Brain microvascular endothelial cell (primary cell): Measurements from ENCODE around the gene TMEM273.

Source experiments
- DNase-seq: peaks from one replicate; pipeline ENCODE4 v3.0.0-alpha.2; 2020
- H3K27ac ChIP-seq: fragments of 250-450 bp; sonication (Bioruptor Pico); 2 replicates; pipeline ENCODE4 v1.5.1; 2020; ENCODE audit warnings: mild to moderate bottlenecking, moderate library complexity
- H3K27me3 ChIP-seq: fragments of 250-450 bp; sonication (Bioruptor Pico); replicated peaks from 2 replicates; pipeline ENCODE4 v1.5.1; 2020; ENCODE audit warnings: mild to moderate bottlenecking
- H3K36me3 ChIP-seq: fragments of 250-450 bp; sonication (Bioruptor Pico); replicated peaks from 2 replicates; pipeline ENCODE4 v1.5.1; 2020; ENCODE audit warnings: mild to moderate bottlenecking
- H3K4me3 ChIP-seq: 2 replicates; pipeline ENCODE4 v1.5.1; 2011; ENCODE audit warnings: low read depth, mild to moderate bottlenecking, control low read depth, low read length, moderate library complexity
- in situ Hi-C: cut with HindIII; loops from 2 replicates; pipeline ENCODE4 v1.10.0; 2017; ENCODE audit warnings: low sequenced_read_pairs, low pct_ligation_motif_present
- TF ChIP-seq, protein P1 (sequence below): IDR thresholded peaks from 2 replicates; pipeline ENCODE4 v1.5.1; 2011; ENCODE audit warnings: low read depth, mild to moderate bottlenecking, moderate library complexity, low read length, control low read depth, inconsistent platforms; ENCODE audit errors: missing control alignments

TMEM273 gene

DNA sequence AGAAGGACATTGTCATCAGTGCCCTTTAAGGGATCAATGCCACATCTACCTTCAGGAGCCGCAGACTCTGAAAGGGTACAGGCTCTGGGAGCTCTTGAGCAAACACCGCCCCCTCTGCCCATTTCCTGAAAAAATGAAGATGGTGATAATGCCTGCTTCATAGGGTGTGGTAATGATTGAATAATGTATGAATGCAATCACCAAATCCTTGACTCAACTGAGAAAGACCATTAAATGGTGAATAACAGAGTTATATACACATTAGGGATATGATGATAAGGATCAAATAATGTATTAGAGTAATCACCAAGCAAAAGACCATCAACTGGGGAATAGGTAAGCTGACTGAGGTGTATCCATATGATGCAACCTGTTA is 55.8 kb downstream of the TMEM273 start:
- H3K27me3 ChIP-seq: no peaks in the 10 kb centered on the region
- in situ Hi-C loops: no loop called here
- no peak overlapping the region for H3K4me3 ChIP-seq
- no peak for DNase-seq
- H3K36me3 ChIP-seq: no peaks in the 10 kb centered on the region
- TF ChIP-seq, protein P1, sequence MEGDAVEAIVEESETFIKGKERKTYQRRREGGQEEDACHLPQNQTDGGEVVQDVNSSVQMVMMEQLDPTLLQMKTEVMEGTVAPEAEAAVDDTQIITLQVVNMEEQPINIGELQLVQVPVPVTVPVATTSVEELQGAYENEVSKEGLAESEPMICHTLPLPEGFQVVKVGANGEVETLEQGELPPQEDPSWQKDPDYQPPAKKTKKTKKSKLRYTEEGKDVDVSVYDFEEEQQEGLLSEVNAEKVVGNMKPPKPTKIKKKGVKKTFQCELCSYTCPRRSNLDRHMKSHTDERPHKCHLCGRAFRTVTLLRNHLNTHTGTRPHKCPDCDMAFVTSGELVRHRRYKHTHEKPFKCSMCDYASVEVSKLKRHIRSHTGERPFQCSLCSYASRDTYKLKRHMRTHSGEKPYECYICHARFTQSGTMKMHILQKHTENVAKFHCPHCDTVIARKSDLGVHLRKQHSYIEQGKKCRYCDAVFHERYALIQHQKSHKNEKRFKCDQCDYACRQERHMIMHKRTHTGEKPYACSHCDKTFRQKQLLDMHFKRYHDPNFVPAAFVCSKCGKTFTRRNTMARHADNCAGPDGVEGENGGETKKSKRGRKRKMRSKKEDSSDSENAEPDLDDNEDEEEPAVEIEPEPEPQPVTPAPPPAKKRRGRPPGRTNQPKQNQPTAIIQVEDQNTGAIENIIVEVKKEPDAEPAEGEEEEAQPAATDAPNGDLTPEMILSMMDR: no peak
- no peak overlapping the region for H3K27ac ChIP-seq

GRCh38 chr10:49131507-49132361 is 56.5 kb downstream of the TMEM273 start:
- H3K27ac ChIP-seq: no peak overlapping the region
- TF ChIP-seq, protein P1: no peak
- no peak for DNase-seq
- H3K27me3 ChIP-seq: no peaks in the 10 kb centered on the region
- H3K4me3 ChIP-seq: no peak overlapping the region
- in situ Hi-C loops: no loop called here
- H3K36me3 ChIP-seq: no peaks in the 10 kb centered on the region

- Histone ChIP-seq H3K27me3 (no peaks in the 10 kb centered on the region), H3K4me3 (no peak overlapping the region), H3K27ac (no peak overlapping the region), H3K36me3 (no peaks in the 10 kb centered on the region)
- TF ChIP-seq, protein P1: no peak
- in situ Hi-C loops: no loop called here
- no peak for DNase-seq
These were observed 58.8 kb downstream of the TMEM273 start for GRCh38 chr10:49129376-49129775.

DNA sequence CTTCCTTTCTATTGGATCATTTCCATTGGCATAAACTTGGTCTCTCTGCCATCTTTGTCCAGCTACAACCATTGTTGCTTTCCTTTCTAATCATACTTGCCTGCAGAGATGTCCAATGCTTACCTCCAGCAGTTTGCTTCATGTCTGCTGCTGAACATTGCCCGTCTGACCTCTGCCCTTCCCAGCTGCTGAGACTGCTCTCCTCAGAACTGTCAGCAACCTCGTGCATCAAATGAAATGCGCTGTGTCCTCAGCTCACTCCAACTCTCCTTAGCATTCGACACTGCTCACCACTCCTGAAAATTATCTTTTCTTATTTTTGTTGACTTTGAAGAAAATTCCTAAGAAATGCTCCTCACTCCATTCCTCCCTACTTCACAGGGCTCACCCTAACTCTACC is 59.3 kb downstream of the TMEM273 start:
- no peaks in the 10 kb centered on the region for H3K27me3 ChIP-seq
- no peak for DNase-seq
- no peak overlapping the region for H3K4me3 ChIP-seq
- H3K36me3 ChIP-seq: no peaks in the 10 kb centered on the region
- in situ Hi-C loops: no loop called here
- no peak overlapping the region for H3K27ac ChIP-seq
- TF ChIP-seq, protein P1: no peak

GRCh38 chr10:49123981-49124950 is 63.9 kb downstream of the TMEM273 start:
- Histone ChIP-seq H3K27me3 (no peaks in the 10 kb centered on the region), H3K4me3 (no peak overlapping the region), H3K27ac (no peak overlapping the region), H3K36me3 (no peaks in the 10 kb centered on the region)
- no peak for DNase-seq
- in situ Hi-C loops: no loop called here
- TF ChIP-seq, protein P1: no peak
